ENCODE data around the gene SLC12A5. TPM values are rescaled to one million over a fixed set of nuclear protein-coding genes. Genes with fewer than 3 reads are reported as not detected.

SLC12A5 gene
- total and polyA plus RNA-seq, 2 of the 4 experiments (the other 2 are of a cell fraction), result 2.2 TPM; not detected in 1

DNA sequence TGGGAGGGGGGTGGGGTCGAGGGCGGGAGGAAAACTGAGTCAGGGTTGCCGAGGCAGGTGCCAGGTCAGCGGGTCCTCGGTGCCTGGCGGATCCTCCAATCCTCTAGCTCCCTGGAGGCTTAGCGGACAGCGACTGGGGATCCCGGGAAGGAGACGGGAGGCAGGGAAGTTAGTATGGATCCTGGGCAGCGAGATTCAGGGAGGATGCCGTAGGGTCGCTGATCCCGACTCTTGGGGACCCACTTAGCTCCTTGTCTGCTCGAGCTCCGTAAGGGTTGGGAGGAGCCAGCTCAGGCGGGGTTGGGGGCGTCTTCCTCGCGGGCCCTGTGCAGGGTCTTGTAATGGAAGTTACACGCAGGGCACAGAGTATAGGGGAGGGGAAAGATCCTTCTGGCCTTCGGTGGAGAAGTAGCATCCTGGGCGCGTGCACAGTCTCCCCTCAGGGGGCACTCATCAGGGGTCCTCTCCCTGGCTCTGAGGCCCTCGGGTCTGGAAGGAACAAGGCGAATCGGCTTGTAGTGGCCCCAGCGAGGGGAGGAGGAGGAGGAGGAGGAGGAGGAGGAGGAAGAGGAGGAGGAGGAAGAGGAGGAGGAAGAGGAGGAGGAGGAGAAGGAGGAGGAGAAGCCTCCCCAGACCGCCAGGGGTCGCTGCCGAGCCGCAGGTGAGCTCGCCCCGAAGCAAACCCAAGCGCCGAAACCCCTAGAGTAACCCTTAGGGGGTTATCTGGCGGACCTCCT lies 6.4 kb upstream of the SLC12A5 start:
- Histone ChIP-seq H2BK120ac (ENCODE audit: low read depth, low read length) (no peak overlapping the region), H3K9me1 (ENCODE audit: insufficient read depth, low read length) (no peaks in the 10 kb centered on the region), H2BK5ac (ENCODE audit: low read depth, low read length, poor library complexity, severe bottlenecking) (no peak overlapping the region), H3K18ac (ENCODE audit: low read depth, low read length) (no peak overlapping the region), H3K56ac (ENCODE audit: extremely low read depth, insufficient read depth, low read length) (no peak overlapping the region), H3K14ac (replicated peaks; ENCODE audit: low read depth, low read length) (no peak overlapping the region), H4K8ac (ENCODE audit: low read depth in 2 of 2, low read length in 2 of 2) (no peak overlapping the region), H3K27me3 (ENCODE audit: control insufficient read depth, insufficient read depth, low read length) (peaks cover 39% of the 10 kb centered on the region), H2BK15ac (ENCODE audit: low read depth, low read length) (no peak overlapping the region), H3K9me3 (ENCODE audit: control insufficient read depth, insufficient read depth, low read length) (no peaks in the 10 kb centered on the region), H4K5ac (ENCODE audit: low read depth, low read length) (no peak overlapping the region), H3K23ac (ENCODE audit: low read depth, low read length) (no peak overlapping the region), H3K79me1 (ENCODE audit: low read depth in 1 of 2, low read length in 2 of 2) (no peaks in the 10 kb centered on the region), H3K4me2 (ENCODE audit: low read depth, low read length) (peak overlapping the region; percentile 52), H3K4me3 (ENCODE audit: insufficient read depth, low read depth, low read length) (no peak overlapping the region), H2BK20ac (ENCODE audit: low read depth, low read length) (no peak overlapping the region), H2AK9ac (replicated peaks; ENCODE audit: low read depth, low read length, poor library complexity) (peak overlapping the region; percentile 25), H3K27ac (ENCODE audit: insufficient read depth, low read length) (no peak overlapping the region), H2AFZ (replicated peaks; ENCODE audit: low read length, poor library complexity) (peak overlapping the region; percentile 60), H4K91ac (ENCODE audit: insufficient read depth, low read depth, low read length) (no peak overlapping the region), H3K4me1 (ENCODE audit: control insufficient read depth, insufficient read depth, low read length) (no peaks in the 10 kb centered on the region), H3K36me3 (ENCODE audit: control insufficient read depth, insufficient read depth, low read length) (no peaks in the 10 kb centered on the region), H3K4ac (ENCODE audit: low read depth, low read length) (no peak overlapping the region), H2AK5ac (ENCODE audit: low read depth, low read length) (no peak overlapping the region), H4K20me1 (ENCODE audit: insufficient read depth, low read length) (no peaks in the 10 kb centered on the region; the same call in 1 of the 2 replicates), H3K9ac (ENCODE audit: low read depth, low read length) (no peak overlapping the region)
- in situ Hi-C loops (cut with MboI; ENCODE audit: low sequenced_read_pairs) (no loop called here), intact Hi-C loops (cut with micrococcal nuclease) (loop anchor here (5.0 kb wide), 2 partner anchors 35 to 65 kb away; partner anchors contain the start of gene NCOA5), dilution Hi-C loops (cut with HindIII; ENCODE audit: low sequenced_read_pairs, unreplicated experiment) (no loop called here)
- peak; percentile 48 for TF ChIP-seq RAD21 (IDR thresholded peaks at IDR 0.05; ENCODE audit: low read length)
- TF ChIP-seq CTCF (conservative IDR thresholded peaks at IDR 0.05; ENCODE audit: low read depth, low read length), result peak; percentile 57
- TF ChIP-seq CHD1 (IDR thresholded peaks at IDR 0.05; ENCODE audit: low read depth, low read length), result no peak
- no peak for TF ChIP-seq CEBPB (IDR thresholded peaks at IDR 0.05; ENCODE audit: low read depth, low read length)
- no peak for TF ChIP-seq MAFK (IDR thresholded peaks at IDR 0.05; ENCODE audit: low read depth, low read length)
- peak; percentile 34; the same call in 1 of the 2 replicates for TF ChIP-seq SMC3 (IDR thresholded peaks at IDR 0.05; ENCODE audit: low read depth, low read length)
- TF ChIP-seq FOS (IDR thresholded peaks at IDR 0.05; ENCODE audit: low read depth, low read length), result no peak
- DNase-seq (peak; percentile 9), ATAC-seq (ENCODE audit: low read depth) (peak; percentile 25)
- BruUV-seq (replicated peaks), result no TSS peak
- WGBS, 2 experiments (ENCODE audit: extremely low coverage in 2 of 2, insufficient read length in 1 of 2), result 0% methylated on average over 9 of the region's 37 CpGs; no CpG with 5 or more reads in 1 of the 2 experiments
- ChIA-PET POLR2A (ENCODE audit: unreplicated experiment) (no interaction called here), CTCF (interaction anchor here (0.6 kb wide), 1 partner anchor 420 kb away, joined by 3 read pairs; no protein-coding TSS in a partner anchor)
